ENCODE data around the gene ADGRF1. TPM values are rescaled to one million over a fixed set of nuclear protein-coding genes. Genes with fewer than 3 reads are reported as not detected.
"Not testable (repeated sequence)": the region's sequence is repeated elsewhere in the genome, so short reads cannot be mapped to it uniquely, and the experiment has no call there.

ADGRF1 gene
- under 1 TPM in 1 of 3 donors, not detected in 2; 0.13 TPM for total RNA-seq

GRCh38 chr6:47042275-47042791 lies at the start of gene ADGRF1:
ADGRF1 (minus strand) TSS chr6:47042332; CDS start chr6:47029061, 13,271 bp downstream.
- peaks cover 5% of the 10 kb centered on the region for H3K27me3 Mint-ChIP-seq (ENCODE audit: low read depth)
- no peaks in the 10 kb centered on the region for H3K4me1 Mint-ChIP-seq (ENCODE audit: low read depth)
- no peaks in the 10 kb centered on the region for H3K36me3 Mint-ChIP-seq (ENCODE audit: insufficient read depth)
- ATAC-seq (no peak), DNase-seq (no peak)
- no peaks in the 10 kb centered on the region for H3K9me3 Mint-ChIP-seq
- H3K4me3 Mint-ChIP-seq: no peak within 1 kb of the TSS

GRCh38 chr6:47090881-47091280 lies 48.7 kb upstream of the ADGRF1 start:
- no peaks in the 10 kb centered on the region for H3K36me3 Mint-ChIP-seq (ENCODE audit: insufficient read depth)
- DNase-seq: no peak
- no peaks in the 10 kb centered on the region for H3K27me3 Mint-ChIP-seq (ENCODE audit: low read depth)
- H3K9me3 Mint-ChIP-seq: no peaks in the 10 kb centered on the region
- H3K4me3 Mint-ChIP-seq: no peak overlapping the region
- no peaks in the 10 kb centered on the region for H3K4me1 Mint-ChIP-seq (ENCODE audit: low read depth)
- no peak for ATAC-seq

- H3K9me3 Mint-ChIP-seq; H3K4me3 Mint-ChIP-seq; H3K36me3 Mint-ChIP-seq (ENCODE audit: insufficient read depth); H3K4me1 Mint-ChIP-seq (ENCODE audit: low read depth); H3K27me3 Mint-ChIP-seq (ENCODE audit: low read depth); ATAC-seq; DNase-seq: not testable (repeated sequence)
Measured at GRCh38 chr6:47089473-47089872, 47.3 kb upstream of the ADGRF1 start.

GRCh38 chr6:47086051-47086770 lies 44.1 kb upstream of the ADGRF1 start:
- no peaks in the 10 kb centered on the region for H3K27me3 Mint-ChIP-seq (ENCODE audit: low read depth)
- H3K36me3 Mint-ChIP-seq (ENCODE audit: insufficient read depth): no peaks in the 10 kb centered on the region
- H3K4me3 Mint-ChIP-seq: no peak overlapping the region
- DNase-seq: no peak
- H3K4me1 Mint-ChIP-seq (ENCODE audit: low read depth): no peaks in the 10 kb centered on the region
- no peaks in the 10 kb centered on the region for H3K9me3 Mint-ChIP-seq
- no peak for ATAC-seq

- no peaks in the 10 kb centered on the region for H3K9me3 Mint-ChIP-seq
Measured at GRCh38 chr6:47084610-47085009, 42.5 kb upstream of the ADGRF1 start.

GRCh38 chr6:47083586-47084047 lies 41.5 kb upstream of the ADGRF1 start:
- no peak for ATAC-seq
- no peak overlapping the region for H3K4me3 Mint-ChIP-seq

More at GRCh38 chr6:47084610-47085009, 42.5 kb upstream of the ADGRF1 start:
- peaks cover 3% of the 10 kb centered on the region for H3K27me3 Mint-ChIP-seq (ENCODE audit: low read depth)
- ATAC-seq (no peak), DNase-seq (no peak)
- H3K4me1 Mint-ChIP-seq (ENCODE audit: low read depth): no peaks in the 10 kb centered on the region
- H3K36me3 Mint-ChIP-seq (ENCODE audit: insufficient read depth): no peaks in the 10 kb centered on the region
- H3K4me3 Mint-ChIP-seq: no peak overlapping the region

GRCh38 chr6:47080083-47080596 lies 38.0 kb upstream of the ADGRF1 start:
- H3K27me3 Mint-ChIP-seq (ENCODE audit: low read depth): peaks cover 6% of the 10 kb centered on the region
- no peak for ATAC-seq
- no peak for DNase-seq
- H3K4me3 Mint-ChIP-seq: no peak overlapping the region
- no peaks in the 10 kb centered on the region for H3K9me3 Mint-ChIP-seq
- no peaks in the 10 kb centered on the region for H3K36me3 Mint-ChIP-seq (ENCODE audit: insufficient read depth)
- no peaks in the 10 kb centered on the region for H3K4me1 Mint-ChIP-seq (ENCODE audit: low read depth)

More at GRCh38 chr6:47083586-47084047, 41.5 kb upstream of the ADGRF1 start:
- H3K36me3 Mint-ChIP-seq (ENCODE audit: insufficient read depth): no peaks in the 10 kb centered on the region
- peaks cover 3% of the 10 kb centered on the region for H3K27me3 Mint-ChIP-seq (ENCODE audit: low read depth)
- no peak for DNase-seq
- H3K4me1 Mint-ChIP-seq (ENCODE audit: low read depth): no peaks in the 10 kb centered on the region
- H3K9me3 Mint-ChIP-seq: no peaks in the 10 kb centered on the region

GRCh38 chr6:47079638-47080037 lies 37.5 kb upstream of the ADGRF1 start:
- Mint-ChIP-seq H3K27me3 (ENCODE audit: low read depth) (peaks cover 8% of the 10 kb centered on the region), H3K36me3 (ENCODE audit: insufficient read depth) (no peaks in the 10 kb centered on the region), H3K9me3 (no peaks in the 10 kb centered on the region), H3K4me1 (ENCODE audit: low read depth) (no peaks in the 10 kb centered on the region), H3K4me3 (no peak overlapping the region)
- no peak for ATAC-seq
- no peak for DNase-seq

GRCh38 chr6:47078991-47079390 lies 36.9 kb upstream of the ADGRF1 start:
- DNase-seq (no peak), ATAC-seq (no peak)
- Mint-ChIP-seq H3K4me3 (no peak overlapping the region), H3K4me1 (ENCODE audit: low read depth) (no peaks in the 10 kb centered on the region), H3K27me3 (ENCODE audit: low read depth) (peaks cover 8% of the 10 kb centered on the region), H3K36me3 (ENCODE audit: insufficient read depth) (no peaks in the 10 kb centered on the region), H3K9me3 (no peaks in the 10 kb centered on the region)

GRCh38 chr6:47076422-47077344 lies 34.6 kb upstream of the ADGRF1 start:
- DNase-seq (no peak), ATAC-seq (no peak)
- Mint-ChIP-seq H3K9me3 (no peaks in the 10 kb centered on the region), H3K36me3 (ENCODE audit: insufficient read depth) (no peaks in the 10 kb centered on the region), H3K4me1 (ENCODE audit: low read depth) (no peaks in the 10 kb centered on the region), H3K4me3 (no peak overlapping the region), H3K27me3 (ENCODE audit: low read depth) (peaks cover 8% of the 10 kb centered on the region)

GRCh38 chr6:47075741-47076421 lies 33.7 kb upstream of the ADGRF1 start:
- no peak for DNase-seq
- Mint-ChIP-seq H3K36me3 (ENCODE audit: insufficient read depth) (no peaks in the 10 kb centered on the region), H3K9me3 (no peaks in the 10 kb centered on the region), H3K4me1 (ENCODE audit: low read depth) (no peaks in the 10 kb centered on the region), H3K27me3 (ENCODE audit: low read depth) (peaks cover 8% of the 10 kb centered on the region), H3K4me3 (no peak overlapping the region)
- ATAC-seq: no peak

GRCh38 chr6:47075168-47075567 lies 33.0 kb upstream of the ADGRF1 start:
- Mint-ChIP-seq H3K4me3 (no peak overlapping the region), H3K36me3 (ENCODE audit: insufficient read depth) (no peaks in the 10 kb centered on the region), H3K4me1 (ENCODE audit: low read depth) (no peaks in the 10 kb centered on the region), H3K27me3 (ENCODE audit: low read depth) (peaks cover 8% of the 10 kb centered on the region), H3K9me3 (no peaks in the 10 kb centered on the region)
- DNase-seq (no peak), ATAC-seq (no peak)

- H3K4me3 Mint-ChIP-seq: no peak overlapping the region
- H3K36me3 Mint-ChIP-seq (ENCODE audit: insufficient read depth): no peaks in the 10 kb centered on the region
- DNase-seq (no peak), ATAC-seq (no peak)
- no peaks in the 10 kb centered on the region for H3K4me1 Mint-ChIP-seq (ENCODE audit: low read depth)
- H3K9me3 Mint-ChIP-seq: no peaks in the 10 kb centered on the region
- peaks cover 5% of the 10 kb centered on the region for H3K27me3 Mint-ChIP-seq (ENCODE audit: low read depth)
Measured at GRCh38 chr6:47073125-47074110, 31.3 kb upstream of the ADGRF1 start.

All from activated T-cell treated with anti-CD3 and anti-CD28 coated beads, Interleukin-2, amount 50 U/mL, for 4 hours (primary cell).